Activated T-helper 1 cell treated with anti-CD3 and anti-CD28 coated beads, Interleukin-2, amount 50 U/mL, for 16 hours (primary cell): ENCODE measurements around the gene KBTBD2.
A peak's percentile ranks its signal among the peaks of the same experiment; 100 is the strongest.
"Not testable (repeated sequence)": the region's sequence is repeated elsewhere in the genome, so short reads cannot be mapped to it uniquely, and the experiment has no call there.

ENCODE experiments used
- DNase-seq, 2 donors: peaks; one replicate each; pipeline ENCODE4 v3.0.0-alpha.2; 2020; ENCODE audit warnings: low read depth in 1 of 2, low spot score in 1 of 2

Gene KBTBD2

DNA sequence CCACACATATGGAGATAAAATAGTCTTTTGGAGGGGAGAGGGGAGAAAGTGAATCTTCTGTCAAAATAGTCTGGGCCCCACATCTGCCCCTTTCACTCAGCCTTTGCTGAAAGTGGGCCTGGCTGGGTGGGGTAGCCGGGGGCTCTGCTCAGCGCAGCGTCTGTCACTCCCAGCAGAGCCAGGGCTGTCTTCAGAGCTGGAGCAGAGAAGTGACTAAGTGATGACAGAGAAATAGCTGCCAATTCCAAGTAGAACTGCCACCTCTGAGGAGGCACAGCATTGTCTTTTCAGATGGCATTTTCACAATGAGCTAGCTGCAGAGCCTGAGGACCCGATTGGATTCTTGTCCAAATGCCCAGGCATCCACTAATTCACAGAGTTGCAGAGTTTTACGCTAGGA is 34.5 kb downstream of the KBTBD2 start:
- not testable (repeated sequence) for DNase-seq

DNA sequence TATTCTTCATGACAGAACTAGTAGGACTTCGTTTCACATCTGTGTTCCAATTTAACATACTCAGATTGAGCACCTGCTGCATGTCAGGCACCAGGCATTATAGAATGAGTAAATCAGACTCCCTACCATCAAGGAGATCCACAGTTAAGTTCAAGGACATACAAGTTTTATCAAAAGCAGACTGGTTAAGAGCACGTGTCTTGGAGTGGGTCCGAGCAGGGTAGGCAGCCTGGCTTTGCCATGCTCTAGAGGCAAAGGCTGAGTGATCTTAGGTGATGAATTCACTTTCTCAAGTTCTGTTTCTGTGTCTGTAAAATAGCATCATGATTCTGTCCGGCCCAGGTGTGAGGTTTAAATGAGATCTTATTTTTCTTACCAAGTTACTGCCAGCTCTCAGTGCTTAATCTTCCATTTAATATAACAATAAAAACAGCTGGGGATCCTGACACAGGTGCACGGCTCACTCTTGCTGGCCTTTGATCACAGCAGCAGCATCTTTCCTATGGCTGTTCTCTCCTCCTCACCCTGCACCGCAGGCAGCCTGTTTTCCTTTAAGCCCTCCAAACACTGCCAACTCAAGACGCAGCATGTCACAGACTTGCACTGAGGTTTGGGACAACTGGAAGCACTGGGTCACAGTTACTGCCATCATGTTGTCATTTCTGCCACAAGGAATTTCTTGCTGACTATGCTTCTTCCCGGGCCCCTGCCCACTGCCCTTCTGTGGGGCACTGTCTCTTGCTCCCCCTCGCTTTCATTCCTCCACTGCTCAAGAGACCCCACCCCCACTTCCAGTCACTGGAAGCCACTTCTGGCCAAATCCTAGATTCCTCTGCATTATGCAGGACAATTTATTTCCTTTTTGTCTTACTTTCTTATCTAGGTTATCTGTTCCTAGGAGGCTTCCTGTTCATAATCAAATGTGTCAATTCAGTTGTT is 35.5 kb downstream of the KBTBD2 start:
- DNase-seq = not testable (repeated sequence)

DNA sequence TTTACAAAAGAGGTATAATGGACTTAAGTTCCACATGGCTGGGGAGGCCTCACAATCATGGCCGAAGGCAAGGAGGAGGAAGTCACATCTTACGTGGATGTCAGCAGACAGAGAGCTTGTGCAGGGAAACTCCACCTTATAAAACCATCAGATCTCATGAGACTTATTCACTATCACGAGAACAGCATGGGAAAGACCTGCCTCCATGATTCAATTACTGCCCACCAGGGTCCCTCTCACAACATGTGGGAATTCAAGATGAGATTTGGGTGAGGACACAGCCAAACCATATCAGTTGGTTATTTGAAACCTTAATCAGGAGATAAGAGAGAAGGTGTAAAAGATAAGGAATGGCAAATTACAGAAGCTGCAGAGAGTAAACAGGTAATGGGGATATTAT is 40.9 kb downstream of the KBTBD2 start:
- not testable (repeated sequence) for DNase-seq

DNA sequence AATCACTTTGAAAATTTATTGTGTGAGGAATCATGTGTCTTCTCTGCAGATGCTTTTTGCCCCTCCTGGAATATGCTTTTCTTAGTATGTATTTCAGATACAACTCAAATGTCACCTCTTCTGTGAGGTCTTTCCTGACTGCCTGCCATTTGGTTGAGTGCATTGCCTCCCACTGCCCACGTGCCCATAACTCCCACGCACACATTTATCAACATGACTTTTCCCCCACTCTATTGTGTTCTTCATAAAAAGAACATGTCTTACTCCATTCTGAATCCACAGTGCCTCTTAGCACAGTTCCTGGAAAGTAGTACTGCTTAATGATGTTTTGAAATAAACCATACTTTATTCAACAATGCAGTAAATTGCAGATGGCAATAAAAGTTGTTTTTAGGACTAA is 42.9 kb downstream of the KBTBD2 start:
- not testable (repeated sequence) for DNase-seq

DNA sequence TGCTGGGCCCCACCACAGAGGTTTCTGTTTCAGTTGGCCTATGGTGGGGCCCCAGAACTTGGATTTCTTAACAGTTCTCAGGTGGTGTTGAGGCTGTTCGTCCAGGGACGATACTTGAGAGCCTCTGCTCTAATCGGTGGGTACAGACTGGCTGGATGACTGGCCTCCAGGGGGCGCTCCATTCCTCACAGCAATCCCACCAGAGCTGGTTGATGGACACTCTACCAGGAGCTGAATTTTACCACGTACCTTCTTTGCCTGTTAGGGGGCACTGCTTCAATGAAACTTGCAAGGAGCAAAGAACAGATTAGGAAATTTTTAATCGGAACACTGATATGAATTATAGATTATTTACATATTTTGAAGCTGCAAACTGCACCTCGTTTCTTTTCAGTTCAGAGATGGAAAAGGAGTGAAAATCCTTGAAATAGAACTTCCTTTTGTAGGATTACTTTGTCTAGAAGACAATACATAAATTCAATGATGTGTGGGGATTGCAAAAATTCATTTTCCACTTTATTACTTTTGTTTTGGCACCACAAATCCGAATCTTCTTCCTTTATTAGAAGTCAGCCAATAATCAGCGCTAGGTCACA is 44.8 kb downstream of the KBTBD2 start:
- DNase-seq = peak; percentile 83 to 94

DNA sequence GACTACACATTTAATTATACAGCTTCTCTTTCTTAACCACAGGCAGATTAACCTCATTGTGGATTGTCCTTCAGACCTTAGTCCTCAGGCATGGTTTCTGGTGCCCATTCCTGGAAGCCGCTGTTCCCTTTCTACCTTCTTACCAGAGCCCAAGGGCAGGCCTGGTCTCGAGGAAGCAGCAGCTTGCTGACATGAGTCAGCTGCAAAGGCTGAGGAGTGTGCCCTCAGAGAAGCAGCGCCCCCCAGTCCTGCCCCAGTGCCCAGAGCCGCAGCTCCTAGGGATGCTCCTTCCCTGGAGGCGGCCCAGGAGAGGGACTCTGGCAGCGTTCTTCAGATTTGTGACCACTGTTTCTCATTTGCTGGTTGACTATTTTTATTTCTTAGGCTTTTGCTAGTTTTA is 46.8 kb downstream of the KBTBD2 start:
- DNase-seq = not testable (repeated sequence)

DNA sequence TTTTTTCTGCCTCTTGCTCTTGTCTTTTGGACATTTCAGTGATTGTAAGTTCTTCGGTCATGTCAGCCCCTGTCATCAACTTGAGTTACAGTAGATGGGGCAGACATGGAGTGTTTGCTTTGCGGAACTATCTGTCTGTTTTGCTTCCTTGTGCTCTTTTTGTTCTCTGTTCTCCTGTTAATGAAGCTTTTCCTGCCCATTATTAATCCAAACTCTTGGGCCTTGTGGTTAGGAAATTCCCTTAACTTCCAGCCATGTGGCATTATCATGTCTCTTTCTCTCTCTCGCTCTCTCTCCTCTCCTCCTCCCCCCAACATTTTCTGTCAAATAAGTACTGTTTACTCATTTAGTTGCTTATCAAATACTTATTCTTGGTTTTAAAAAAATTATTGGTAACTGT is 47.8 kb downstream of the KBTBD2 start:
- not testable (repeated sequence) for DNase-seq

DNA sequence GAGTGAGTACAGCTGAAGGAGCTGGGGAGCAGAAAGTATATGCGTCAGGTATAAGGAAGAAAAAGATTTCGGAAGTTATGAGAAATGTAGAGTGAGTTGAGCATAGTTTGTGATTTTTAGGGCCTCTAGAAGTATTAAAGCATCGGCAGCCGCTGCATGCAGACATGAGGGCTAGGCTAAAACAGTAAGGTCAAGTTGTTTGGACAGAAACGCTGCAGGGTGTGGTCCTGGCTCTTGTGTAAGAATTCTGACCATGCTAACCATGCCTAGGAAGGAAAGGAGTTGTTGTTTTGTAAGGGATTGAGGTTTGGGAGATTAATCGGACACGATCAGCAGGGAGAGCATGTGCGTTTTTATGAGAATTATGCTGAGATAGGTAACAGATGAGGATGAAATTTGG is 51.7 kb downstream of the KBTBD2 start:
- DNase-seq = not testable (repeated sequence)

DNA sequence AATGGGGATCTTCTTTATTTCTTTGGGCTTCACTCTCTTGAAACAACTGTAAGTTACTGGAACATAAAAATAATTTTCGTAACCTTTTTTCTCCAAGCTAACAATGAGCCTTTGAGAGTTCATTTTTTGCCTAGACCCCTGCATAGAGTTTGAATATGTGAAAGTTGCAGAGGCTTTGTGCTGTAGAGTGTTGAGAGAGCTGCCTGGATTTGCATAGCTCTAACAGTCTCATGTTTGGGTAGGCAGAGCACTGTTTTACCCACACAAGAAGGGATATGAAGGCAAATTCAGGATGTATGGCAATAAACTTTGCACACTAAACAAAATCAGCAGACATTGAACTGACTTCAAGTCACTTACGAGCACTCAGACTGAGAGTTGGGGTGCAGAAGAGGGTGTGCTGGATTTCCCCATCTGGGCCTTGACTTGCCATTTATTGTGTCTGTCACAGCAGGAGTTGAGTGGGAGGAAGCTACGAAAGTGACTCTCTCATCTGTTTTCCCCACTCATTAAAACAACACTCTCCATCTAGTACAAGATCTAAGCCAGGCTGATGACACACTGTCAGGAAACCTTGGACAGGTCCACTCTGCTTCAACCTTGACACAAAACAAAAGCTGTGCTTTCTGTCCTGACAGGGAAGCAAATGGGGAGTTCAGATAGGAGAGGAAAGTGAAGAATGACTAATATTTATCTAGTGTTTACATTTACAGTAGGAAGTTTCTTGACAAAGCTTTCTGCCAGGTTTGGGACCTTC is 62.4 kb downstream of the KBTBD2 start:
- DNase-seq = not testable (repeated sequence)
